ENCODE data around the gene PDZD2. TPM values are rescaled to one million over a fixed set of nuclear protein-coding genes. Genes with fewer than 3 reads are reported as not detected.

PDZD2 gene
- total and polyA plus RNA-seq, 8 donors: under 0.01 to 61.3 (median 5.8) TPM

- Histone ChIP-seq H3K36me3 (peaks cover 30 to 100% (median 98%) of the 10 kb centered on the region in 4 donors), H3K4me1 (peaks cover 0 to 23% (median 17%) of the 10 kb centered on the region in 4 donors), H3K9me3 (no peaks in the 10 kb centered on the region), H3K27me3 (no peaks in the 10 kb centered on the region), H3K27ac (no peak overlapping the region), H3K4me3 (no peak overlapping the region)
- TF ChIP-seq CTCF (IDR thresholded peaks at IDR 0.05) (no peak), POLR2AphosphoS5 (IDR thresholded peaks at IDR 0.05) (no peak), EP300 (IDR thresholded peaks at IDR 0.05) (no peak), POLR2A (IDR thresholded peaks at IDR 0.05) (no peak)
- intact Hi-C loops (cut with DNase I; ENCODE audit: low total_unique reads): no loop called here
- no peak for DNase-seq
- 83 to 92% (median 89%) methylated on average over 12 of the region's 12 CpGs for WGBS, 5 donors
Measured at GRCh38 chr5:32102254-32102986, 463.5 kb downstream of the PDZD2 start.

GRCh38 chr5:32103521-32103920 lies 464.6 kb downstream of the PDZD2 start:
- WGBS, 5 donors: 93 to 98% (median 96%) methylated on average over 12 of the region's 12 CpGs
- peaks cover 0 to 30% (median 14%) of the 10 kb centered on the region in 4 donors for H3K4me1 ChIP-seq
- H3K36me3 ChIP-seq: peaks cover 37 to 100% (median 99%) of the 10 kb centered on the region in 4 donors

GRCh38 chr5:32107291-32107690 lies 468.4 kb downstream of the PDZD2 start:
- Histone ChIP-seq H3K4me1 (peaks cover 0 to 7% (median 0%) of the 10 kb centered on the region in 4 donors), H3K4me3 (no peak overlapping the region), H3K9me3 (no peaks in the 10 kb centered on the region), H3K27me3 (no peaks in the 10 kb centered on the region), H3K27ac (no peak overlapping the region), H3K36me3 (peaks cover 41 to 100% (median 95%) of the 10 kb centered on the region in 4 donors)
- intact Hi-C loops (cut with DNase I; ENCODE audit: low total_unique reads): no loop called here
- TF ChIP-seq POLR2AphosphoS5 (IDR thresholded peaks at IDR 0.05) (no peak), EP300 (IDR thresholded peaks at IDR 0.05) (no peak), POLR2A (IDR thresholded peaks at IDR 0.05) (no peak), CTCF (IDR thresholded peaks at IDR 0.05) (no peak)
- no peak for DNase-seq
- WGBS, 5 donors: 93 to 97% (median 95%) methylated on average over 4 of the region's 4 CpGs

More at GRCh38 chr5:32103521-32103920, 464.6 kb downstream of the PDZD2 start:
- Histone ChIP-seq H3K27me3 (no peaks in the 10 kb centered on the region), H3K4me3 (no peak overlapping the region), H3K27ac (no peak overlapping the region), H3K9me3 (no peaks in the 10 kb centered on the region)
- intact Hi-C loops (cut with DNase I; ENCODE audit: low total_unique reads): no loop called here
- DNase-seq: no peak
- no peak for TF ChIP-seq EP300 (IDR thresholded peaks at IDR 0.05)
- TF ChIP-seq POLR2AphosphoS5 (IDR thresholded peaks at IDR 0.05): no peak
- TF ChIP-seq CTCF (IDR thresholded peaks at IDR 0.05): no peak
- no peak for TF ChIP-seq POLR2A (IDR thresholded peaks at IDR 0.05)

GRCh38 chr5:32108167-32108566 lies 469.2 kb downstream of the PDZD2 start:
- H3K27ac ChIP-seq: no peak overlapping the region
- H3K36me3 ChIP-seq: peaks cover 44 to 98% (median 94%) of the 10 kb centered on the region in 4 donors
- peaks cover 0 to 7% (median 0%) of the 10 kb centered on the region in 4 donors for H3K4me1 ChIP-seq
- no peaks in the 10 kb centered on the region for H3K27me3 ChIP-seq
- H3K4me3 ChIP-seq: no peak overlapping the region
- no peak for DNase-seq
- TF ChIP-seq EP300 (IDR thresholded peaks at IDR 0.05): no peak
- TF ChIP-seq CTCF (IDR thresholded peaks at IDR 0.05): no peak
- TF ChIP-seq POLR2AphosphoS5 (IDR thresholded peaks at IDR 0.05): no peak
- TF ChIP-seq POLR2A (IDR thresholded peaks at IDR 0.05): no peak
- WGBS, 5 donors: 39 to 72% (median 54%) methylated on average over 4 of the region's 4 CpGs
- intact Hi-C loops (cut with DNase I; ENCODE audit: low total_unique reads): no loop called here
- H3K9me3 ChIP-seq: no peaks in the 10 kb centered on the region

All from stomach (tissue), 9 donors.